Measurements from ENCODE around the gene DDIT3. TPM values are rescaled to one million over a fixed set of nuclear protein-coding genes. Genes with fewer than 3 reads are reported as not detected.
"Not testable (repeated sequence)": the region's sequence is repeated elsewhere in the genome, so short reads cannot be mapped to it uniquely, and the experiment has no call there.

DDIT3 gene
- total RNA-seq, 1 experiment from 2014 or later, result 26.9 TPM

- not testable (repeated sequence) for DNase-seq (ENCODE audit: low spot score)
These were observed 6.6 kb downstream of the DDIT3 start for GRCh38 chr12:57513677-57514076.

GRCh38 chr12:57513266-57513665, 7.0 kb downstream of the DDIT3 start:
- DNase-seq (ENCODE audit: low spot score), result no peak

- no peak for DNase-seq (ENCODE audit: low spot score)
These were observed 7.6 kb downstream of the DDIT3 start for GRCh38 chr12:57512665-57513064.

GRCh38 chr12:57511588-57512325, 8.6 kb downstream of the DDIT3 start:
- no peak for DNase-seq (ENCODE audit: low spot score)

GRCh38 chr12:57511161-57511560, 9.2 kb downstream of the DDIT3 start:
- DNase-seq (ENCODE audit: low spot score), result no peak

- not testable (repeated sequence) for DNase-seq (ENCODE audit: low spot score)
These were observed 12.5 kb downstream of the DDIT3 start for GRCh38 chr12:57507796-57508195.

- not testable (repeated sequence) for DNase-seq (ENCODE audit: low spot score)
These were observed 13.8 kb downstream of the DDIT3 start for GRCh38 chr12:57506541-57506940.

- not testable (repeated sequence) for DNase-seq (ENCODE audit: low spot score)
These were observed 17.9 kb downstream of the DDIT3 start for GRCh38 chr12:57502311-57502969.

- DNase-seq (ENCODE audit: low spot score), result no peak
These were observed 20.1 kb downstream of the DDIT3 start for GRCh38 chr12:57500213-57500612.

- no peak for DNase-seq (ENCODE audit: low spot score)
These were observed 21.7 kb downstream of the DDIT3 start for GRCh38 chr12:57498571-57498970.

GRCh38 chr12:57498132-57498502, 22.2 kb downstream of the DDIT3 start:
- DNase-seq (ENCODE audit: low spot score), result no peak

- DNase-seq (ENCODE audit: low spot score), result no peak
These were observed 22.8 kb downstream of the DDIT3 start for GRCh38 chr12:57497223-57498131.

- DNase-seq (ENCODE audit: low spot score), result no peak
These were observed 23.5 kb downstream of the DDIT3 start for GRCh38 chr12:57496822-57497221.

GRCh38 chr12:57495051-57495701, 25.1 kb downstream of the DDIT3 start:
- DNase-seq (ENCODE audit: low spot score), result not testable (repeated sequence)

- DNase-seq (ENCODE audit: low spot score), result peak; percentile 14
These were observed 28.7 kb downstream of the DDIT3 start for GRCh38 chr12:57491393-57492280.

GRCh38 chr12:57490126-57490525, 30.2 kb downstream of the DDIT3 start:
- DNase-seq (ENCODE audit: low spot score), result no peak

GRCh38 chr12:57489157-57489641, 31.1 kb downstream of the DDIT3 start:
- no peak for DNase-seq (ENCODE audit: low spot score)

GRCh38 chr12:57488402-57489156, 31.7 kb downstream of the DDIT3 start:
- peak; percentile 11 for DNase-seq (ENCODE audit: low spot score)

GRCh38 chr12:57487597-57488401, 32.5 kb downstream of the DDIT3 start, which contains the start of gene MARS1:
Gene MARS1 (plus strand): TSS chr12:57488068. CDS start chr12:57488091, 23 bp downstream.
- DNase-seq (ENCODE audit: low spot score), result peak; percentile 96

All from HT-29 (cell line).